ENCODE data around the gene CPNE2. TPM values are rescaled to one million over a fixed set of nuclear protein-coding genes. Genes with fewer than 3 reads are reported as not detected.

CPNE2 gene
- total RNA-seq, 1 donor from 2014 or later: 33.9 TPM

DNA sequence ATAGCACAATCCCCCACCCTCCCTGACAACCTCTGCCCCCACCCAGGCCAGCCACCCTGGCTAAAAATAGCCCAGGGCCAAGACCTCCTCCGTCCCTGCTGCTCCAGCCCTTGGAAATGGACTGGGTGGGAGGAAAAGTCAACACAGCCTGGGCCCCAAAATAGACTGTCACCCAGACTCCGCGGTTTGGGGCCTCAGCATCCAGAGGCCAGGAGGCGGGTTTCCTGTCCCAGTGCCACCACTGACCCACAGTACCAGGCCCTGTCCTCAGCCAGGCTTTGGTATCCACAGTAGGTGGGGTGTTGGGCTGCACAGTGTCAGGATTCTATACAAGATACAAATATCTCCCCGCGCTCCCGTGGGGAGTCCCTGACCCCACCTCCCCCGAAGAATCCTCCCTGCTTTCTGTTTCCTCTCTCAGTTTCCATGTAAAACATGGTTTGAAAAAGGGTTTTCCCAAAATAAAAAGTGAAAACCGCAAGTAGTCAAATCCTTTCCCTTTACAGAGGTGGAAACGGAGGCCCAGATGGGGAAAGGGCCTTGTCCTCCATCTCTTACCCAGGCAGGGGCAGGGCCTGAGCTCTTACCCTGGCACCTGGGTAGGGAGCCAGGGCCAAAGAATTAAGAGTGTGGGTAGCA is 20.1 kb downstream of the CPNE2 start:
- Mint-ChIP-seq H3K27me3 (ENCODE audit: unreplicated experiment) (no peaks in the 10 kb centered on the region), H3K27ac (ENCODE audit: unreplicated experiment) (peak overlapping the region; percentile 64), H3K4me1 (ENCODE audit: unreplicated experiment) (peaks cover 30% of the 10 kb centered on the region), H3K36me3 (ENCODE audit: unreplicated experiment) (peaks cover 5% of the 10 kb centered on the region), H3K9me3 (ENCODE audit: unreplicated experiment) (no peaks in the 10 kb centered on the region), H3K4me3 (ENCODE audit: unreplicated experiment) (no peak overlapping the region)
- no peak for DNase-seq (ENCODE audit: extremely low spot score, unreplicated experiment)
- TF ChIP-seq, protein P1, sequence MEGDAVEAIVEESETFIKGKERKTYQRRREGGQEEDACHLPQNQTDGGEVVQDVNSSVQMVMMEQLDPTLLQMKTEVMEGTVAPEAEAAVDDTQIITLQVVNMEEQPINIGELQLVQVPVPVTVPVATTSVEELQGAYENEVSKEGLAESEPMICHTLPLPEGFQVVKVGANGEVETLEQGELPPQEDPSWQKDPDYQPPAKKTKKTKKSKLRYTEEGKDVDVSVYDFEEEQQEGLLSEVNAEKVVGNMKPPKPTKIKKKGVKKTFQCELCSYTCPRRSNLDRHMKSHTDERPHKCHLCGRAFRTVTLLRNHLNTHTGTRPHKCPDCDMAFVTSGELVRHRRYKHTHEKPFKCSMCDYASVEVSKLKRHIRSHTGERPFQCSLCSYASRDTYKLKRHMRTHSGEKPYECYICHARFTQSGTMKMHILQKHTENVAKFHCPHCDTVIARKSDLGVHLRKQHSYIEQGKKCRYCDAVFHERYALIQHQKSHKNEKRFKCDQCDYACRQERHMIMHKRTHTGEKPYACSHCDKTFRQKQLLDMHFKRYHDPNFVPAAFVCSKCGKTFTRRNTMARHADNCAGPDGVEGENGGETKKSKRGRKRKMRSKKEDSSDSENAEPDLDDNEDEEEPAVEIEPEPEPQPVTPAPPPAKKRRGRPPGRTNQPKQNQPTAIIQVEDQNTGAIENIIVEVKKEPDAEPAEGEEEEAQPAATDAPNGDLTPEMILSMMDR (IDR thresholded peaks at IDR 0.05): no peak

DNA sequence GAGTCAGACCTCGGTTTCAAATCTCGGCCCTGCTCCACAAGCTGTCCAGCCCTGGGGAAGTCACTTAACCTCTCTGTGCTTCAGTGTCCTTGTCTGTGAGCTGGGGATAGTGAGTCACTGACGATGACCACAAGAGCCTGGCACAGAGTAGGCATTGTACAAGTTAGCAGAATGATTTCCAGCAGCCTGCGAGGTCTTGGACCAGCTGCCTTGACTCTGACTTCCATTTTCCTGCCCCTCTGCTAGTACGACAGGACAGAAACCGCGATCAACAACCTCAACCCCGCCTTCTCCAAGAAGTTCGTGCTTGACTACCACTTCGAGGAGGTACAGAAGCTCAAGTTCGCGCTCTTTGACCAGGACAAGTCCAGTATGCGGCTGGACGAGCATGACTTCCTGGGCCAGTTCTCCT is 20.7 kb downstream of the CPNE2 start:
- no peak for DNase-seq (ENCODE audit: extremely low spot score, unreplicated experiment)
- H3K36me3 Mint-ChIP-seq (ENCODE audit: unreplicated experiment): peaks cover 9% of the 10 kb centered on the region
- H3K9me3 Mint-ChIP-seq (ENCODE audit: unreplicated experiment): no peaks in the 10 kb centered on the region
- H3K27ac Mint-ChIP-seq (ENCODE audit: unreplicated experiment): peak overlapping the region; percentile 64
- peaks cover 32% of the 10 kb centered on the region for H3K4me1 Mint-ChIP-seq (ENCODE audit: unreplicated experiment)
- TF ChIP-seq, protein P1 (IDR thresholded peaks at IDR 0.05): no peak
- H3K27me3 Mint-ChIP-seq (ENCODE audit: unreplicated experiment): no peaks in the 10 kb centered on the region
- H3K4me3 Mint-ChIP-seq (ENCODE audit: unreplicated experiment): no peak overlapping the region

DNA sequence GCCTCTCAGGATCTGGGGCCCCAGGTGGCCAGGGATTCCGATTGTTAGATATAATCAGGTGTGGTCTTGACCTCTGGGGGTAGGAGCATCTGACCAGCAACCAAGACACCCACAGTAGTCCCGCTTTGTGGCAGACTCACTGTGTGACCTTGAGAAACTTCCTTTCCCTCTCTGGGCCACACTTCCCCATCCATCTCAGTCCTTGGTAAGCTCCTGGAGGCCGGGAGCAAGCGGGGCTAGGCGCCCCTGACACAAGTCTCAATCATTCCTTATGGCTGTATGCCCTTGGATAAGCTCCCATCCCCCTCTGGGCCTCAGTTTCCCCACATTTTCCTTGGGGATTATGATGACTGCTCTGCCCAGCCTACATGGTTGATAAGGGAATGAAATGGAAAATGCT is 21.3 kb downstream of the CPNE2 start:
- TF ChIP-seq, protein P1 (IDR thresholded peaks at IDR 0.05): no peak
- Mint-ChIP-seq H3K4me3 (ENCODE audit: unreplicated experiment) (no peak overlapping the region), H3K27me3 (ENCODE audit: unreplicated experiment) (no peaks in the 10 kb centered on the region), H3K27ac (ENCODE audit: unreplicated experiment) (peak overlapping the region; percentile 64), H3K9me3 (ENCODE audit: unreplicated experiment) (no peaks in the 10 kb centered on the region), H3K36me3 (ENCODE audit: unreplicated experiment) (peaks cover 9% of the 10 kb centered on the region), H3K4me1 (ENCODE audit: unreplicated experiment) (peaks cover 32% of the 10 kb centered on the region)
- no peak for DNase-seq (ENCODE audit: extremely low spot score, unreplicated experiment)

DNA sequence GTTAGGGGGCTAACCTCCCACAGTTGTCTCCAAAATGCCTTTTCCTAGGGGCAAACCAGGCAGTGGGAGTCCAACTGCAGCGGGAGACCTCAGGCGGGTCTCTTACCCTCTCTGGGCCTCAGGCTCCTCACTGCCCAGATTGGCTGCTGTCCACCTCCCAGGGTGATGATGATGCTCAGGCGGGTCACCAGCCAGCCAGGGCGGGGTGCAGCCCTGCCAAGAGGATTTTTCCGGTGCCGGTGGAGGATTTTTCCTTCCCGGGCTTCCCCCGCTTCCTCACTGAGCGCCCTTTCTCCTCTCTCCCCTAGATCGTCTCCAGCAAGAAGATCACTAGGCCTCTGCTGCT is 22.8 kb downstream of the CPNE2 start:
- Mint-ChIP-seq H3K9me3 (ENCODE audit: unreplicated experiment) (no peaks in the 10 kb centered on the region), H3K27ac (ENCODE audit: unreplicated experiment) (peak overlapping the region; percentile 93), H3K4me3 (ENCODE audit: unreplicated experiment) (no peak overlapping the region), H3K4me1 (ENCODE audit: unreplicated experiment) (peaks cover 32% of the 10 kb centered on the region), H3K36me3 (ENCODE audit: unreplicated experiment) (peaks cover 9% of the 10 kb centered on the region), H3K27me3 (ENCODE audit: unreplicated experiment) (no peaks in the 10 kb centered on the region)
- no peak for DNase-seq (ENCODE audit: extremely low spot score, unreplicated experiment)
- TF ChIP-seq, protein P1 (IDR thresholded peaks at IDR 0.05): no peak

DNA sequence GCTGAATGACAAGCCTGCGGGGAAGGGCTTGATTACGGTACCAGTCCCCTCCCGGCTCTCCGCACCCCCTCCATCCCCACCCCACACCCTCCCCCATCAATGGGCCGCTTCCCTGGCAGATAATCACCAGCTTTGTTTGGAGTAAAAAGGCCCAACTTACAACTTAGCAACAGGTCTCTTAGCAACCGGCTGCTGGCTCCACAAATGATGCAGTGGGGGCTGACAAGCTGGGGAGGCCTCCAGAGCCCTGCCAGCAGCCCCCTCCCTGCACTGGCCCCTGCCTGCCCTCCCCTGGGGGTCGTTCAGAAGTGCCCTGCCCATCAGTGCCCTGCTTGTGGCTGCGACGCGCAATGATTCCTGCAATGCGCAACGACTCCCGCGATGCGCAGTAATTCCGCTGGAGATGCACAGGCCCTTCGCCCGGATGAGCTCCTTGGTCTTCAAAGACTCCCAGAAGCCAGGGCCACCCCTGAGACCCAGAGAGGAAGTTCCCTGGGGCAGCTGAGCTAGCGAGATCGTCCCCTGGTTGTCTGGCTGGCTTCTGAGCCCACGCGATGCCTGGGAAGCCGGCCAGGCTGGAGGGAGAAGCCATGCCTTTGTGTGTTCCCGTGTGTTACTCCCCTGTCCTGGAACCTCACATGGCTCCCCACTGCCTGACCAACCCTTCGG is 23.3 kb downstream of the CPNE2 start:
- Mint-ChIP-seq H3K9me3 (ENCODE audit: unreplicated experiment) (no peaks in the 10 kb centered on the region), H3K4me3 (ENCODE audit: unreplicated experiment) (no peak overlapping the region), H3K27ac (ENCODE audit: unreplicated experiment) (peak overlapping the region; percentile 93)

More for the DNA sequence above, 23.3 kb downstream of the CPNE2 start:
- Mint-ChIP-seq H3K36me3 (ENCODE audit: unreplicated experiment) (peaks cover 9% of the 10 kb centered on the region), H3K4me1 (ENCODE audit: unreplicated experiment) (peaks cover 32% of the 10 kb centered on the region), H3K27me3 (ENCODE audit: unreplicated experiment) (no peaks in the 10 kb centered on the region)
- no peak for DNase-seq (ENCODE audit: extremely low spot score, unreplicated experiment)
- TF ChIP-seq, protein P1 (IDR thresholded peaks at IDR 0.05): no peak
